GM23248 (cell line): ENCODE results near the gene NCK2.

Experiments
- EZH2 ChIP-seq: fragments of 200-600 bp; sonication (generic); IDR thresholded peaks from 2 replicates; pipeline ENCODE4 v1.6.1; 2018; ENCODE audit warnings: antibody characterized with exemption, mild to moderate bottlenecking; ENCODE audit not compliant: insufficient read depth, poor library complexity, severe bottlenecking
- EZH2phosphoT487 ChIP-seq: fragments of 200-600 bp; sonication (generic); IDR thresholded peaks from 2 replicates; pipeline ENCODE4 v1.6.1; 2018; ENCODE audit warnings: antibody characterized with exemption, moderate library complexity, mild to moderate bottlenecking, low read depth; ENCODE audit not compliant: insufficient read depth

- TF ChIP-seq EZH2 (no peak), EZH2phosphoT487 (no peak)
Observed at GRCh38 chr2:105894327-105894944, 149.7 kb downstream of the NCK2 start.
